Loucy (cell line): ENCODE results near the gene CCT7.

Experiments
- CTCF ChIP-seq: fragments of 200-600 bp; sonication (generic); conservative IDR thresholded peaks from 2 replicates; pipeline ENCODE4 v1.5.1; 2014; ENCODE audit warnings: mild to moderate bottlenecking, antibody characterized with exemption, low read length
- EZH2phosphoT487 ChIP-seq: fragments of 200-600 bp; IDR thresholded peaks from 2 replicates; pipeline ENCODE4 v1.6.1; 2018; ENCODE audit warnings: antibody characterized with exemption, mild to moderate bottlenecking, moderate library complexity, borderline replicate concordance

- no peak for TF ChIP-seq CTCF
- no peak for TF ChIP-seq EZH2phosphoT487
Measured at GRCh38 chr2:73258186-73258912, 24.2 kb downstream of the CCT7 start.
